Superior temporal gyrus (tissue), 1 donor: Measurements from ENCODE around the gene GPLD1.

ENCODE experiments used
- DNase-seq: peaks from one replicate; pipeline ENCODE4 v3.0.0-alpha.2; 2016; ENCODE audit errors: extremely low spot score

Gene GPLD1

DNA sequence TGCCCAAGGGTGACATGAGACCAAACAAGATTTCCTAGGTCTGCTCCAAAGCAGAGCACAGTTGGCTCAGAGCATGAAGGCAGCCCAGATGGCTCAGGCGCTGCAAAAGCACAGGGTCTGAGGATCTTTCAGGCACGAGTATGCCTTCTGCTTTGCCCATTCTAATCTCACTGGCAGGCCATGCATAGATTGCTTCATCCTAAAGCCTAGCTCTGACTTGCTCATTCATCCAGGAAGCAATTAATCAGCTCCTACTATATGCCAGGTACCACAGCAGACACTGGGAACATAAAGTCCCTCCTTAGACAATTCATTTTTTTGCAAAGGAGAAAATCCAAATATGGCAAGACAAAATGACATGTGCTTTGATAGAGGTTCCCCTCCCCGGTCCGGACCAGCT is 31.2 kb downstream of the GPLD1 start:
- no peak for DNase-seq

DNA sequence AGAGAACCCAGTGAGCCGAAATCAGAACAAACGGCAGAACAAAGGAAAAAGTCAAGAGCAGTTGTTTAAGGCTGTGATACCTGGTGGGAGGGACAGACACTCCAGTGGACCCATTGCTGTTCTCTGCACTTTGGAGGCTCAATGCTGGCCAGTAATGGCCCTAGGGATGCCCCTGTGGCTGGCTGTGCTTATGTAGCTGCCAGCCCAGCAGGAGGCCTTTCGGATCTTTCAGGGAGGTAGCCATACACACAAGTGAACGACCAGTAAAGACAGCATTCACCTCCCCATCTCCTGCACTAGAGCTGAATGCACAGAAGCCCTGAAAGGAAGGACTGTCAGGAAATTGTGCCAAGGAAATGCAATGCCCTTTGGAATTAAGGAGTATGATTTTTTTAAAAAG is 34.3 kb downstream of the GPLD1 start:
- DNase-seq = no peak

DNA sequence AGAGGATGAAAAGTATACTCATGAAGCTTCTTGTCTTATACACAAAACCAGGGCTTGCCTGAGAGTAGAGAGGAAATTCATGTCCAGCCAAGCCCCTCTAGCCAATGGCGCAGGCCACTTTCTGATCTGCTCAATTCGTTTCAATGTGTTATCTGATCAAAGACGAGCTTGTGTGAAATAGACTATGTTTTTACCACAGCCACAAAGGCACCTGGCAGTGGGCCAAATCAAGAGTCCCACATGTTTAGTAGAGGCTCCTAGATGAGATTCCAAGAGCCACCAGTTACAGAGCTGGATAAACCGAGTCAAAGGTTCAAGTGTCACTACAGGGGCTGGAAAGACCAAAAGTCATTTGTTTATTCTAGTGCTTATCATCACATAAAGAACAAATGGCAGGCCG is 34.9 kb downstream of the GPLD1 start:
- DNase-seq = no peak

DNA sequence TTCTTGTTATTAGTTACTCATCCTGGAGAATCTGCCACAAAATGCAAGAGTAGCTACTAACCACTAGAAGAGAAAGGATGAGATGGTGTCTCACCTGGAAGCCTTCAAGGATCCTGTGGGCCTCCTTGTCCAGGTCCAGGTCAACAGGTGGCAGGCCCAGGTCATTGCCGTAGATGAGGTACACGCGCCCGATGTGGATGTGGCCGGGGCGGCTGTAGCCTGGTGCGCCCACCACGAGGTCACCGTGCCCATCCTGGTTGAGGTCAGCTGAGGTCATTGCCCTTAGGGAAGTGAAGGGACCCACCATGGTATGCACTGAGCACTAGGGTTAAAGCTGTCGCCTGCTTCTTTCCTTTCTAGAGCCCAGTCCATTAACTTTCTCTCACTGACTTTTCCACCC is 35.5 kb downstream of the GPLD1 start:
- no peak for DNase-seq

DNA sequence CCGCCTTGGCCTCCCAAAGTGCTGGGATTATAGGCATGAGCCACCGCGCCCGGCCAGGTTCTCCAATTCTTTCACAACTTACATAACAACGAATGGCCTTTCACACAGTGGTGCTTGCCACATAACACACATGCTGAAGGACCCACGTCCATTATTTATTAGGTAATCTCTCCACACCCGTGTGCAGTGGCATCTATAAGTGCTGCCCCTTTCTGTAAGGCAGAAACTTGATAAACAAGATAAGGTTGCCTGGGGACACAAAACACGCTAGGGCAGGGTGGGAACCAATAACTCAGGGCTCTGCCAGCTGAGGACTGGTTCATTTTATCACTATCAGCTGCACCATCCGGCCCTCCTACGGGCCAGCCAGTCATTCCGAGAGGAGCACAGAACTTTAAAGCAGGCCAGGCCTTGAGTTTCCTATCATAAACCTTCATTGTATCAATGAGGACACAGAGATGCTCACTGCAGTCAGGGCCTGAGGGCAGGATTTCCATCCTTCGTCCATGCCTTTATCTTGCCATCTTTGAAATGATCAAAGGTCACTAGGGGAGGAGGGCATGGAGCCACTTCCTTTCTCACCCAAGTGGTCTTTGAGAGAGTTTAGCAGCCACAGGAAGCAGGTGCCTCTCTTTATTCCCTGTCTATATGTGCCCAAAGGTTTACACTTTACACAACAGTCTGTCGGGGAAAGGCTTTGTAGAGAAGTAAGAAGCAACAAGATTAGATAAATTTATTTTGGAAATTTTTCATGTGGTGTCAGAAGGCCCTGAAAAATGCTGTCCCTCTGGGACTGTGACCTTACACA is 37.6 kb downstream of the GPLD1 start:
- no peak for DNase-seq

DNA sequence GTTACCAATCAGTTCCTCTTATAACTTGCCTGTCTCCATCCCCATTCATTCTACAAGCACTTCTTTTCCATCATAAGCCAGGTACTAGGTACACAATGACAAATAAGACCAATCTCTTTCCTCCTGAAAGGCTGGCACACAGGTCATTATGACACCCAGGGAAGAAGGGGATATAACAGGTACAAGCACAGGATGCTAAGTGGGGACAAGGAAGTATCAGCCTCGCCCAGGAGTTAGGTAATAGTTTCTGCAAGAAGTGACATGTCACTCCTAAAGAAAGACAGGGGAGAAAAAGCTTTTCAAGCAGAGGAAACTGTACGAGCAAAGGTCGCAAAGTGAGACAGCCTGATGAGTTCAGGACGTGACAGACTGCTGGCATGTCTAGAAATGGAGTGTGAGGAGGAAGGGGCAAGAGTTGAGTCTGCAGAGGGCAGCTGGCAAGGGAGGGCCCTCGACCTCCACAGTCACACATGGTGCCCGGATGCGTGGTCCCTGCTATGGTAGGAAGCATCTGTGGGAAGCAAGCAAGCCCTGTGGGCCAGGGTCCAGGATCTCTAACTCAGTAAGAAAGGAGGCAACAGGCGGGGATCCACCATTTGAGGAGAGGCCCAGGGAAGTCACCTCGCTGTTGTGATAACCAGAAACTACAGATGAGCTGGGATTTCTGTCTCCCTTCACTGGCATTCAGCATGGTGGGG is 40.4 kb downstream of the GPLD1 start:
- no peak for DNase-seq

DNA sequence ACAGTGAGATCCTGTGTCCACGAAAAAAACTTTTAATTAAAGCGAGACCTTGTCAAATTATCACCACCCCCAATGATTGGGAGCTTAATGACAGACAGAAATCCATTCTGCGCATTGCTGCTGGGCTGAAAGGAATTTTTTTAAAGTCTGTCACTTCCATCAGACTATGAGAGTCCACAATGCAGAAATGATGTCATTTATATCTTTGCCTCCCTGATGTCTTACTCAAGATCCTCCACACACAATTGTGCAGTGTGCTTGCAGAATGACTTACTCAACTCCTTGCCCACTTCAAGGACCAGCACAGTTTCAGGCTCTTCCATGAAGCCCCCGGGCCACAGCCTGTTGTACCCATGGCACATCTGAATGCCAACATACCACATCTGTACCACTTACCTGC is 41.0 kb downstream of the GPLD1 start:
- DNase-seq = no peak

DNA sequence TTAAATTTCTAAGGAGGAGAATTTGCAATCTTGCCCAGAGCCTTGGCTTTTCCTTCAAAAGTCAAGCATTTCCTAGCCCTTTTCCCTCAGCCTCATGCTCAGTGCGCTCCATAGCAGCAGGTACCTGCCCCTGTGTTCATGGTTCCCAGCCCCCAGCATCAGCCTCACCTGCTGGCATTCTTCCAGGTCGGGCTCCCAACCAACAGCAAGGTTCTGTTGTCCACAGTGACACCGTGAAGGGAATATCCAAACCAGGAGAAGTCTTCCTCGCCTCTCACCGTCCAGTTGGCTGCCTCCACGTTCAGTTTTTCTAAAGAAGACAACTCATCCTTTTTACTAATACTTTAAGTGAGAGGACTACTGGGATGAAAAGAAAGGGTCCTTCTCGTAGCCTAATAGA is 42.7 kb downstream of the GPLD1 start:
- no peak for DNase-seq

DNA sequence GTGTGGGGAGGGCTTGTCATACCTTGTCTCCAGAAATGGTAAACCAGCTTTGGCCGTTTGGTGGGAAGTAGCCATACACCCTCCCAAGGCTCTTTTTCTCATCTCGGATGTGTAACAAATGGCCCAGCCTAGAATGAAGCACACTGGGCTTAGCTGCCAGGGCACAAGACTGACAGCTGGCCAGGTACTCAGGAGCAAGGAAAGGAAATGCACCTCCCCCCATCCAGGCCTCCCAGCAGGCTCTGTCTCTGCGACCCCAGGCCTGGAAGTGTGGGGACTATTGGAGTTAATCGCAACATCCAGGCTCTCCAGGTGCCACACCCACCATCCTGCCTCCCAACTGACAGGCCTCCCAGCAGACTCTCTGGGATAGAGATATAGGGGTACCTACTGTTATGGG is 43.7 kb downstream of the GPLD1 start:
- DNase-seq = no peak

DNA sequence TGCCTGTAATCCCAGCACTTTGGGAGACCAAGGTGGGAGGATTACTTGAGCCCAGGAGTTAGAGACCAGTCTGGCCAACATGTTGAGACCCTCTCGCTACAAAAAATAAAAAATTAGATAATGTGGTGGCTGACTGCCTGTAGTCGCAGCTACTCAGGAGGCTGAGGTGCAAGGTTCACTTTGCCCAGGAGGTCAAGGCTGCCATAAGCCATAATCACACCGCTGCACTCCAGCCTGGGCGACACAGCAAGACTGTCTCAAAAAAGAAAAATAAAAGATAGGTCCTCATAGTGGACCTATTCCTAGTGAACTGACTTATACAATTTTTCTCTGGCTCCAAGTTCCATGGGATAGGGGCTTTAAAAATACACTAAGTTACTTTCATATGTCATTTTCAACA is 44.8 kb downstream of the GPLD1 start:
- no peak for DNase-seq

DNA sequence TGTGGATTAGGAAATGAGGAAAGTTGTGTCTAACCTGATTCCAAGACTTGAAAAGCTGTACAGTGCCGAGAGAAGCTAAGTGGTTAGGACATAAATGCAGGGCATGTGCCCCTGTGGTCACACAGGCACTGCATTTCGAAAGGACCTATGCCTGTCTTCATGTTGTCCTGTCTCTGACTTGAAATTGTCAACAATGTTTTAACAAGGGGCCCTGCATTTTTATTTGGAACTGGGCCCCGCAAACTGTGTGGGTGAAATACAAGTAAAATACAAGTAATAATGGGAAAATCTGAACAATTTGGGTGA is 47.8 kb downstream of the GPLD1 start:
- DNase-seq = no peak

DNA sequence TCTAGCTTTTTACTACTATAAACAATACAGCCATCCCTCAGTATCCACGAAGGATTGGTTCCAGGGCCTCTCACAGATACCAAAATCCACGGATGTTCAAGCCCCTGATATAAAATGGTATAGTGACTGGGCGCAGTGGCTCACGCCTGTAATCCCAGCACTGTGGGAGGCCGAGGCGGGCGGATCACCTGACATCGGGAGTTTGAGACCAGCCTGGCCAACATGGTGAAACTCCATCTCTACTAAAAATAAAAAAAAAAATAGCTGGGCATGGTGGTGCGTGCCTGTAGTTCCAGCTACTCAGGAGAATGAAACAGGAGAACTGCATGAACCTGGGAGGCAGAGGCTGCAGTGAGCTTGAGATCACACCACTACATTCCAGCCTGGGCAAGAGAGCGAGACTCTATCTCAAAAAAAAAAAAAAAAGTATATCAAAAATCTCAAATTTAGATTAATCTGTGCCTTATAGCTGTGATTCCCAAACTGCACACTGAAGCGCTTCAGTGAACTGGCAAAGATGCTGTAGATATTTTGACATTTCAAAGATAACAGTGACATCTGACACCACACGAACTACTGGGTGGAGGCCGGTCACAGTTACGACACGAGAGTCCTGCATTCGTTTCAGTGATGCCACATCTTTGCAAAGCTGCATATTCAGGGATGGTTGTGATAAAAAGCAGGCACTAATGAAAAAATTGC is 48.3 kb downstream of the GPLD1 start:
- DNase-seq = no peak

DNA sequence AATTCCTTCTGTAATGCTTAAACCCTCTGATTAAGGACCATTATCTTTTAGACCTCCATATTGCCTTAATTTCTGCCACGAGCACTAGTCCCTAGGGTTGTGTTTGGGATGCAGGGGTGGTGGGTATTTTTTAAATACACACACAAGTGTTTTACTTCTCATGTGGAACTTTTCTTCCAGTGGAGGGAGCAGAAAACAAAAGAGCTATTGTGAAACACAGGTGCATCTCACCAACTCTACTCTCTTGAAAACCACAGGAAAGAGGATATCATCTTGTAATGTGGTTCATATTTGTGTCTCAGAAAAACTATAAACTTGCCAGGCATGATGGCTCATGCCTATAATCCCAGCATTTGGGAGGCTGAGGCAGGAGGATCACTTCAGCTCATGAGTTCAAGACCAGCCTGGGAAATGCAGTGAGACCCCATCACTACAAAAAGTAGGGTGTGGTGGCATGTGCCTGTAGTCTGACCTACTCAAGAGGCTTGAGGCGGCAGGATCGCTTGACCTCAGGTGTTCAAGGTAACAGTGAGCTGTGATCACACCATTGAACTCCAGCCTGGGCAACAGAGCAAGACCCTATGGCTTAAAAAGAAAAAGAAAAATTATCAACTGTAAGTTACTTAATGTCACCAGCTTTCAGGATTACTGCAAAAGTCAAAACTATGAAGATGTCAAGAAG is 49.4 kb downstream of the GPLD1 start:
- no peak for DNase-seq

DNA sequence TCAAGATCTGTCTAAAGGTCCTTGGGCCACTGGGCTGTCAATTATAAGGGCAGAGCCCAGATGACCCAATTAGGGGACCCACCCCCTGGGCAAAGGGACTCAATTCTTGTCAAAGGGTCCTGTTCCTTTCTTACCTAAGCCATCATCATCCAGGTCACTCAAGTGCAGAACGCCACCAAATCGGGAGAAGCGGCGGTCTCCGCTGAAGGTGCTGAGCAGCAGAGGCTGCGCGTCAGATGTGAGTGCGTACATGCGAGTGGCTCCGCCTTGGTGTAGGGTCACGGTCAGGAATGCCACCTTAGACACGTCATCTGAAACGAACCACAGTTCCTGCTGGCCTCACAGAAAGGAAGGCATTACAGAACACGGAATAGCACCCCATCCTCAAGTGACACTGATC is 52.4 kb downstream of the GPLD1 start:
- no peak for DNase-seq

DNA sequence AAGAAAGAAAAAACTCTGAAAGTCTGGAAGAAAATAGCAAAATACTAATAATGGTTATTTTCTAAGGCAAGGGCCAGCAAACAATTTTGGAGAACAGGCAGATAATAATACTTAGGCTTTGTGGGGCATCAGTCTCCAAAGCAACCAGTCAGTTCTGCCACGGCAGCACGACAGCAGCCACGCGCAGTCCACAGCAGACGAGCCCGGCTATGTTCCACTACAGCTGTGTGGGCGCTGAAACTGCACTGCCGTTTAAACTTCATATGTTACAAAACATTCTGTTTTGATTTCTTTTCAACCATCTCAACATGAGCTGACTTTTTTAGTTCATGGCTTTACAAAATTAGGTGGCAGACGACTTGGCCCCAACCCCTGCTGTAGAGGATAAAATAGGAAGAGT is 56.8 kb downstream of the GPLD1 start:
- DNase-seq = no peak

DNA sequence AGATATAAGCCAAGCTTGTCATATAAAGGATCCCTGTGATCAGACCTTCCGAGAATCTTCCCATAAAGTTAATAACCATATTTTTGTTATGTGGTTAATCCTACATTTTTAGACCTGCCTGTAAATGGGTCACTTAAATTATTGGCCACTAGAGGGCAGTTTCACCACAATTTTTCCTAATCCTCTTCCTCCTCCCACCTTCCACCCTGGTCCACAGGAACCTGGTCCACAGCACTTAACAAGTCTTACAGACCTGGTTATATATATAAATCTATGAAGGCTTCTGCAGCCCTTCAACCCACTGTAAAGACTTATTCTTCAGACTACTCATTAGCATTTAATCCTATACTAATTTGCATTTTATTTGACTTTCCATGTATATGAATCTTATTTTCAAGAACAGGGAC is 58.3 kb downstream of the GPLD1 start:
- peak; percentile 57 for DNase-seq

DNA sequence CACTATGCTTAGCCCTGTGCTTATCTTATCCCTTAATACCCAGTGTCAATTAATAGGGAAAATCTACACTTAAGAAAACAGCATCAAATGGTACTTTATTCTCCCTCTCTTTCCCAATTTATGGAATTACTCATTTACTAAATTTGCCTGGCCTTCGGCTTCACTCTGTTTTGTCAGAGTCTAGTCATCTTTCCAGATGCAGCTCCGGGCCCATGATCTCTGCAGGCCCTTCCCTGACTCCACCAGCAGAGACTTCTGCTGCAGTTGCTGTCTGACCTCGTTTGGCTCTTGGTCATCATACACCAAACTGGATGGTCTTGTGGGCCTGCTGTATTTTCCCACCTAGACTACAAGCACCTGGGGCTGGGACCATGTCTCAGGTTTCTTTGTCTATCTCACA is 59.3 kb downstream of the GPLD1 start:
- no peak for DNase-seq

DNA sequence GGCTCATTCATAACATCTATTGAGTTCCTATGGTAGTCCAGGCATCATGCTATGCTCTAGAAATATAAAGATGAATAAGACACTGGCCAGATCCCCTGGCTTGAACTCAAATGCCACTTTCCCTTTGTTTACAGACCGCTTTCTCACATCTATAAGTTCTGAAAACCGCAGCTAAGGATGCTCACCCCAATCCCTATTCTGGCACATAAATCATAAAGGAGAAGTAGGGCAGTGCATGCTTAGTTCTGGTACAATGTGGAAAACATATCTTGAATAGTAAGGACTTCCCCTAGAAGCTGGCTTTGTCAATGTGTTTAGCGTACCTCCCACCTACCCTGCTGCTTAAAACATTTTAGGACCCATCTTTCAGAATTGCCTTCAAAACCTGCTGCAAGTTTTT is 60.2 kb downstream of the GPLD1 start:
- DNase-seq = no peak

DNA sequence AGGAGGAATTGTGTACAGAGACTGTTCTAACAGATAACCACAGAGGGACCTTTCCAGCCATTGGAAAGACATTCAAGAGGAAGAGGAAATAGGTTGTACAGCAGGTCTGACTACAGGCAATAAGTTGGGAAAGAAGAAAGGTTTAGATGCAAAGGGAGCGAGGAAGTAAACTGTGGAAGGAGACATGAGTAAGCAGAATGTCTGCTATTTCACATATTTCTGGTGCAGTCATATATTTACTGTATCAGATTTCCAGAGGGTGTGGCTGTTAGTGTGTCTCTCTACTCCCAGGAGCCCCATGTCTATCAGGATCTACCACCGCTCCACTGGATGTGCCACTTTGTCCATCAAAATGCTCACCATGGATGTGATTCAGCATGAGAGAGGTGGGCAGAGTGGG is 60.8 kb downstream of the GPLD1 start:
- DNase-seq = no peak

DNA sequence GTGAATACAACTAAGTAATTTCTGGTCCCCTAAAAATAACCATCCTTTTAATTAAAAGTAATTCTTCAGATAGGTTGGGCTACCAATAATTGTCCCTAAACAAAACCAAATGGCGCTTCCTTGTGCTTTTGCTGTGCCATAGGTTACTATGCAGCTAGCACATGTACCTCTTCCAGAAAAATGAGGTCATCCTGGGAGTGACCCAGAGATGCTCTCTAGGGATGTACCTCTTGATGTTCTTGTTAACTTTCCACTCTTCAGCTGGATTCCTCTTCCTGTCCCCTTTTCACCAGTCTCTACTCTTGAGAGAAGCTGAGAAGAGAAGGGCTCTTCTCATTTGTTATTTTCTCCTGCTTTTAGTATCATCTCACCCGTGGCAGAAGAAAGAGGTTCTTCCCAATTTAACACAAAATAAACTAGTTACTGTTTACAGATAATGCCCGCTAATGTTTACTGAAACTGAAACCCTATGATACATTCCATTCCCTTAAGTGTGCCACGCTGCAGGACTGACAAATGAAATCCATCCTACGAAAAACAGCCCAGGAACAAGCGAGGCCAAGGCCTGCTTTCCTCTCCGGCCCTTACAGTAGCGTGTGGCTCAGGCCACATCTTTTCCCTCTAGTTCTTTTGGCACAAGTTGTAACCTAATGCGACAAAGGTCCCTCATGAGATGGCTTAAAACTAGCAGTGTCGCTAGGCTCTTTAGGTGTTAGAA is 62.5 kb downstream of the GPLD1 start:
- no peak for DNase-seq

DNA sequence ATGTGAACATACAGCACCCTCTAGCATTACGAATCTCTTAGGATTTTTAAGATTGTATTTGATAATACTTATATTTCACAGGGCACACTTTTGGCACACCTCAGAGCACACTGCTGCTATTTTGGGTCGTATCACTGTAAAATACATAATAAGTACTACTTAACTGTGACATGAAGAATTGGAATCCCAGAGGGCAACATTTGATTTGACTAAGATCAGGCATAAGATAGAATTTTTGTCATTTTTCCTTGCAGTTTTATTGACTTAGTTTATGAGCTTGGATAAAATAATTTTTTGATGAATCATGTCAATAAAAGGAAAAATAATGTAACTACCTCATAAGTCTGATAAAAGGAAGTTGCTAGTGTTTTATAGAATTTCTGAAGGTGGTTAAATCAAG is 64.3 kb downstream of the GPLD1 start:
- DNase-seq = no peak

DNA sequence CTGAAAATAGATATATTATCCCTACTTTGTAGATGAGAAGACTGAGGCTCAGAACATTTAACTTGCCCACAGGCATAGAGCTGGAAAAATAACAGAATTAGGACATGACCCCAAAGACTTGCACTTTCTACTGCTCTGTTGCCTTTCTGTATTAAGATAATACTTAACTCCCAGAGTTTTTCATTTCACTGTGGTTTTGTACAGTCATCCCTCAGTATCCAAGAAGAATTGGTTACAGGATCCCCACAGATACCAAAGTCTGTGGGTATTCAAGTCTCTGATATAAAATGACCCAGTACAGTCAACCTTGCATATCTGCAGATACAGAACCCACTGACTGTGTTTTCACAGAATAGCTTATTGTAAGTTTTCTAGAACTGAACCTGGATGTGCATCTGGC is 69.9 kb downstream of the GPLD1 start:
- no peak for DNase-seq
